H9 (cell line): ENCODE measurements around the gene CD46. TPM values are rescaled to one million over a fixed set of nuclear protein-coding genes. Genes with fewer than 3 reads are reported as not detected.

Experiments used
- DNase-seq: peaks from one replicate; pipeline ENCODE4 v3.0.0-alpha.2; 2017
- H2AFZ ChIP-seq: one replicate; pipeline ENCODE4 v1.6.1; 2013; ENCODE audit warnings: mild to moderate bottlenecking, low read length, control low read depth, moderate library complexity
- H2AK5ac ChIP-seq: 2 replicates; pipeline ENCODE4 v1.6.1; 2013; ENCODE audit warnings: low read length, control low read depth, mixed read lengths; ENCODE audit not compliant: insufficient read length
- H2BK120ac ChIP-seq: one replicate; pipeline ENCODE4 v1.6.1; 2013; ENCODE audit warnings: low read depth, mild to moderate bottlenecking, low read length, control low read depth, inconsistent platforms; ENCODE audit not compliant: poor library complexity, severe bottlenecking
- H2BK12ac ChIP-seq: 2 replicates; pipeline ENCODE4 v1.6.1; 2013; ENCODE audit warnings: low read length, control low read depth, mixed read lengths, low read depth; ENCODE audit not compliant: insufficient read length
- H2BK15ac ChIP-seq: 2 replicates; pipeline ENCODE4 v1.6.1; 2013; ENCODE audit warnings: low read depth, low read length, control low read depth
- H2BK20ac ChIP-seq: one replicate; pipeline ENCODE4 v1.6.1; 2013; ENCODE audit warnings: low read depth, mild to moderate bottlenecking, low read length, control low read depth, inconsistent platforms; ENCODE audit not compliant: poor library complexity, severe bottlenecking
- H2BK5ac ChIP-seq: 2 replicates; pipeline ENCODE4 v1.6.1; 2013; ENCODE audit warnings: low read length, control low read depth, mixed read lengths; ENCODE audit not compliant: insufficient read length
- H3K14ac ChIP-seq: 2 replicates; pipeline ENCODE4 v1.6.1; 2013; ENCODE audit warnings: low read length, control low read depth; ENCODE audit not compliant: insufficient read depth
- H3K18ac ChIP-seq: 2 replicates; pipeline ENCODE4 v1.6.1; 2013; ENCODE audit warnings: low read depth, mild to moderate bottlenecking, mixed read lengths, low read length, control low read depth; ENCODE audit not compliant: insufficient read length
- H3K23ac ChIP-seq: 2 replicates; pipeline ENCODE4 v1.6.1; 2013; ENCODE audit warnings: low read length, control low read depth, mixed read lengths, low read depth; ENCODE audit not compliant: insufficient read length
- H3K23me2 ChIP-seq: 2 replicates; pipeline ENCODE4 v1.6.1; 2013; ENCODE audit warnings: low read depth, mild to moderate bottlenecking, mixed read lengths, low read length, control low read depth; ENCODE audit not compliant: insufficient read length, poor library complexity, severe bottlenecking
- H3K27ac ChIP-seq: 2 replicates; pipeline ENCODE4 v1.5.1; 2013; ENCODE audit warnings: low read length, control low read depth, mixed read lengths, low read depth; ENCODE audit not compliant: insufficient read length
- H3K27me3 ChIP-seq: 2 replicates; pipeline ENCODE4 v1.6.1; 2013; ENCODE audit warnings: low read length, control low read depth, inconsistent platforms; ENCODE audit not compliant: insufficient read depth
- H3K4ac ChIP-seq: 2 replicates; pipeline ENCODE4 v1.6.1; 2013; ENCODE audit warnings: low read depth, mild to moderate bottlenecking, control low read depth, inconsistent platforms, low read length, moderate library complexity
- H3K4me1 ChIP-seq: 2 replicates; pipeline ENCODE4 v1.6.1; 2013; ENCODE audit warnings: low read length, control low read depth, inconsistent platforms; ENCODE audit not compliant: insufficient read depth
- H3K4me2 ChIP-seq: 2 replicates; pipeline ENCODE4 v1.6.1; 2013; ENCODE audit warnings: low read length, control low read depth, mixed read lengths; ENCODE audit not compliant: insufficient read length, insufficient read depth
- H3K56ac ChIP-seq: 2 replicates; pipeline ENCODE4 v1.6.1; 2013; ENCODE audit warnings: low read depth, mild to moderate bottlenecking, mixed read lengths, low read length, control low read depth; ENCODE audit not compliant: insufficient read length
- H3K79me1 ChIP-seq: 2 replicates; pipeline ENCODE4 v1.6.1; 2013; ENCODE audit warnings: low read depth, mild to moderate bottlenecking, moderate library complexity, low read length, control low read depth, inconsistent platforms; ENCODE audit not compliant: insufficient read depth, poor library complexity, severe bottlenecking
- H3K79me2 ChIP-seq: 2 replicates; pipeline ENCODE4 v1.6.1; 2013; ENCODE audit warnings: low read length, control low read depth, inconsistent platforms; ENCODE audit not compliant: insufficient read depth
- H3K9ac ChIP-seq: 2 replicates; pipeline ENCODE4 v1.6.1; 2013; ENCODE audit warnings: low read length, control low read depth, mixed read lengths; ENCODE audit not compliant: insufficient read length; ENCODE audit errors: extremely low read depth
- H3K9me3 ChIP-seq: one replicate; pipeline ENCODE4 v1.6.1; 2013; ENCODE audit warnings: low read depth, low read length, inconsistent platforms; ENCODE audit not compliant: control insufficient read depth
- H3T11ph ChIP-seq: one replicate; pipeline ENCODE4 v1.6.1; 2013; ENCODE audit warnings: mild to moderate bottlenecking, low read length, control low read depth, inconsistent platforms
- H4K20me1 ChIP-seq: one replicate; pipeline ENCODE4 v1.6.1; 2013; ENCODE audit not compliant: control insufficient read depth, insufficient read length, insufficient read depth
- H4K5ac ChIP-seq: 2 replicates; pipeline ENCODE4 v1.6.1; 2013; ENCODE audit warnings: low read depth, mild to moderate bottlenecking, mixed read lengths, low read length, control low read depth; ENCODE audit not compliant: insufficient read length
- H4K8ac ChIP-seq: replicated peaks from 2 replicates; pipeline ENCODE4 v1.6.1; 2013; ENCODE audit warnings: low read length, control low read depth, mixed read lengths, low read depth; ENCODE audit not compliant: insufficient read length
- H4K91ac ChIP-seq: 2 replicates; pipeline ENCODE4 v1.6.1; 2013; ENCODE audit warnings: low read depth, mild to moderate bottlenecking, moderate library complexity, mixed read lengths, low read length, control low read depth; ENCODE audit not compliant: insufficient read length
- H3K27ac Mint-ChIP-seq, 3 experiments: 2 replicates in 2 of 3; 3 replicates in 1 of 3; pipeline ENCODE4 v1.8.0; 2020 to 2021; ENCODE audit warnings: mixed read lengths in 3 of 3, mild to moderate bottlenecking in 1 of 3, moderate library complexity in 1 of 3
- H3K27me3 Mint-ChIP-seq: 2 replicates; pipeline ENCODE4 v1.8.0; 2021; ENCODE audit warnings: low read depth, mild to moderate bottlenecking, moderate library complexity, mixed read lengths
- H3K36me3 Mint-ChIP-seq, 3 experiments: 2 replicates in 2 of 3; 3 replicates in 1 of 3; pipeline ENCODE4 v1.8.0; 2020 to 2021; ENCODE audit warnings: low read depth in 3 of 3, mixed read lengths in 3 of 3; ENCODE audit not compliant: insufficient read depth in 1 of 3
- H3K4me1 Mint-ChIP-seq, 2 experiments: 2 replicates each; pipeline ENCODE4 v1.8.0; 2020; ENCODE audit warnings: mixed read lengths in 2 of 2
- H3K4me3 Mint-ChIP-seq, 2 experiments: 2 replicates in 1 of 2; 3 replicates in 1 of 2; pipeline ENCODE4 v1.8.0; 2020 to 2021; ENCODE audit warnings: mild to moderate bottlenecking in 2 of 2, mixed read lengths in 2 of 2, moderate library complexity in 1 of 2
- H3K9me3 Mint-ChIP-seq, 2 experiments: 2 replicates in 1 of 2; 3 replicates in 1 of 2; pipeline ENCODE4 v1.8.0; 2020; ENCODE audit warnings: mild to moderate bottlenecking in 2 of 2, mixed read lengths in 2 of 2, moderate library complexity in 1 of 2
- WGBS: extraction: QIAGEN DNeasy Blood & Tissue Kit; methylation state at CpG from one replicate; pipeline ENCODE4 v1.1.7; 2013; ENCODE audit warnings: missing lambda C conversion rate, low lambda C conversion rate, mixed read lengths; ENCODE audit not compliant: insufficient read length; ENCODE audit errors: extremely low coverage; 5-methylcytosine and 5-hydroxymethylcytosine counted together
- total RNA-seq: library from RNA; stranded (reverse); gene quantifications from 2 replicates; pipeline ENCODE4 v1.2.1, GENCODE V29; 2021
- TF ChIP-seq, protein P1 (sequence below): fragments of 200-600 bp; sonication (generic); conservative IDR thresholded peaks from 3 replicates; pipeline ENCODE4 v1.8.0; 2021; ENCODE audit warnings: antibody characterized with exemption, mild to moderate bottlenecking

CD46 gene
- total RNA-seq, 1 experiment from 2014 or later, result 89.2 TPM

DNA sequence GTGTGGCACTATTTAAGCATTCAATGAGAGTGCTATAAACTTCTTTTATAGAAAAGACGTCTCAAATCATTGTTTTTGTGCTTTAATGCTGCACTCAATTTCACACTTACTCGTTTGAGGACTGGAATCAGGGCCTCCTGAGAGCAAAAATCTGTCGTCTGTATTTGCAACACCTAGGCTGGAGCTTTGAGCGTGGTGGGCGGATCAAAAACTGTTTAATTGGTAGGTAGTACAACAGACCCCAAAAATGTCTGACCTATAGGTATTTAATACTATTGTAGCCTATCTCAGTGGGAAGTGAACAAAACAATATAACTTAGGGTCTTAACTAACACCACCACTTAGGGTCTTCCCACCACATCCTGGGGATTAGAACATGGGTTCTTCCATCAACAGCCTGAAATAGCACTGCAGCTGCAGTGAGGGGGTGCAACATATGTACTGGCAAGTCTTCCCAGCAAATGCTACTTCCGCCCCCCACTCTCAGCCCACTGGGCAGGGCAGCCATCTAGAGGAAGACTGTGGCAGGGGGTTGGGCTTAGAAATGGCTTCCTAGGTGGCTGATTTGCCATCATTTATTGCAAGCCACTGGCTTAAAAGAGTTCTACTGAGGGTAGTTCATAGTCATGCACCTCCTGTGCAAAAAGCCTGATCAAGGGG, 48.3 kb downstream of the CD46 start:
- H4K5ac ChIP-seq, result no peak overlapping the region
- TF ChIP-seq, protein P1, sequence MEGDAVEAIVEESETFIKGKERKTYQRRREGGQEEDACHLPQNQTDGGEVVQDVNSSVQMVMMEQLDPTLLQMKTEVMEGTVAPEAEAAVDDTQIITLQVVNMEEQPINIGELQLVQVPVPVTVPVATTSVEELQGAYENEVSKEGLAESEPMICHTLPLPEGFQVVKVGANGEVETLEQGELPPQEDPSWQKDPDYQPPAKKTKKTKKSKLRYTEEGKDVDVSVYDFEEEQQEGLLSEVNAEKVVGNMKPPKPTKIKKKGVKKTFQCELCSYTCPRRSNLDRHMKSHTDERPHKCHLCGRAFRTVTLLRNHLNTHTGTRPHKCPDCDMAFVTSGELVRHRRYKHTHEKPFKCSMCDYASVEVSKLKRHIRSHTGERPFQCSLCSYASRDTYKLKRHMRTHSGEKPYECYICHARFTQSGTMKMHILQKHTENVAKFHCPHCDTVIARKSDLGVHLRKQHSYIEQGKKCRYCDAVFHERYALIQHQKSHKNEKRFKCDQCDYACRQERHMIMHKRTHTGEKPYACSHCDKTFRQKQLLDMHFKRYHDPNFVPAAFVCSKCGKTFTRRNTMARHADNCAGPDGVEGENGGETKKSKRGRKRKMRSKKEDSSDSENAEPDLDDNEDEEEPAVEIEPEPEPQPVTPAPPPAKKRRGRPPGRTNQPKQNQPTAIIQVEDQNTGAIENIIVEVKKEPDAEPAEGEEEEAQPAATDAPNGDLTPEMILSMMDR, result no peak
- Mint-ChIP-seq H3K27ac (no peak overlapping the region), H3K4me1 (peaks cover 7 to 18% of the 10 kb centered on the region in 2 experiments), H3K4me3 (no peak overlapping the region), H3K36me3 (peaks cover 0 to 6% (median 4%) of the 10 kb centered on the region in 3 experiments; a peak in 3 of 7 replicates), H3K9me3 (no peaks in the 10 kb centered on the region), H3K27me3 (no peaks in the 10 kb centered on the region)
- H3K27ac ChIP-seq, result no peak overlapping the region
- H4K8ac ChIP-seq, result no peak overlapping the region
- H2AK5ac ChIP-seq, result no peak overlapping the region
- H3K4me1 ChIP-seq, result no peaks in the 10 kb centered on the region
- H2BK120ac ChIP-seq, result no peak overlapping the region
- H3T11ph ChIP-seq, result no peak overlapping the region
- no peak overlapping the region for H2AFZ ChIP-seq
- H3K14ac ChIP-seq, result no peak overlapping the region
- WGBS, result no CpG with 5 or more reads among the region's 6 CpGs
- no peak overlapping the region for H3K18ac ChIP-seq
- no peak overlapping the region for H2BK15ac ChIP-seq
- H2BK20ac ChIP-seq, result no peak overlapping the region
- no peak overlapping the region for H2BK12ac ChIP-seq
- no peak overlapping the region for H2BK5ac ChIP-seq
- DNase-seq, result no peak
- H3K79me1 ChIP-seq, result no peaks in the 10 kb centered on the region
- H3K4me2 ChIP-seq, result no peak overlapping the region
- no peaks in the 10 kb centered on the region for H3K23me2 ChIP-seq
- H3K9ac ChIP-seq, result no peak overlapping the region
- no peak overlapping the region for H4K91ac ChIP-seq
- H3K9me3 ChIP-seq, result no peaks in the 10 kb centered on the region
- no peaks in the 10 kb centered on the region for H3K27me3 ChIP-seq
- H3K23ac ChIP-seq, result no peak overlapping the region
- H3K56ac ChIP-seq, result no peak overlapping the region
- no peaks in the 10 kb centered on the region for H3K79me2 ChIP-seq
- H4K20me1 ChIP-seq, result no peaks in the 10 kb centered on the region
- no peak overlapping the region for H3K4ac ChIP-seq
